HTR-8/SVneo (cell line): ENCODE data around the gene TREML1.
"Not testable (repeated sequence)": the region's sequence is repeated elsewhere in the genome, so short reads cannot be mapped to it uniquely, and the experiment has no call there.

Source experiments
- DNase-seq: peaks from one replicate; pipeline ENCODE4 v3.0.0; 2011; ENCODE audit warnings: low spot score, mixed read lengths; ENCODE audit not compliant: insufficient read length
- FAIRE-seq: peaks from 2 replicates; lab custom pipeline; 2011; peaks lifted over from hg19 to GRCh38; lab: Jason Lieb, UNC

TREML1 gene

DNA sequence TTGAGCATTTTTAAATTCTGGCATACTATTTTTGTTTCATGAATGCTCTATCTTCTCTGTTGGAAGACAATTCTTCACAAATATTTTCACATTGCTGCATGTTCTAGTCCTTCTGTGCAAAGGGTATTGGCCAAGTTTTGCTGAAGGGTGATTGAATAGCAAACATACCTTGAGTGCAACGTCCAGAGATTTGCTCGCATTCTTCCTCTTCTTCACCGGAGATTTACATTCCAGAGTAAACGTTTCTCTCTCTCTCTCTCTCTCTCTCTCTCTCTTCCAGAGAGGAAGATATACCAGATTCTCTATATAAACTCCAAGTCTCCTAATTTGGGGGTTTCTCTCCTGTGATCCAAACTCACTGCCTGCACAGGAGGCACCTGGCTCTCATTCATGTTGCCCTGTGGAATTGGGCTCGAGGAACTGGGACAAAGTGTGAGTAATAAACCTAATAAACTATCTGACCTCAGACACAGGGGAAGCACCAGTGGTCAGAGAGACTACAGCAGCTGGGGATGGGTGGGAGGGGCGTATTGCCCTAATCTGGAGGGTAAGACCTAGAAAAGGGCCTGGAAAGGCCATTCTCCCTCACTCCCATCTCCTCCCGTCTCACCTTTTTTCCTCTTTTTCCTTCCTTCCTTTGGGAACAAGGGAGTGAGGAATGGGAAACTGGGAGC, 1.1 kb upstream of the TREML1 start:
- FAIRE-seq (no peak), DNase-seq (no peak)

DNA sequence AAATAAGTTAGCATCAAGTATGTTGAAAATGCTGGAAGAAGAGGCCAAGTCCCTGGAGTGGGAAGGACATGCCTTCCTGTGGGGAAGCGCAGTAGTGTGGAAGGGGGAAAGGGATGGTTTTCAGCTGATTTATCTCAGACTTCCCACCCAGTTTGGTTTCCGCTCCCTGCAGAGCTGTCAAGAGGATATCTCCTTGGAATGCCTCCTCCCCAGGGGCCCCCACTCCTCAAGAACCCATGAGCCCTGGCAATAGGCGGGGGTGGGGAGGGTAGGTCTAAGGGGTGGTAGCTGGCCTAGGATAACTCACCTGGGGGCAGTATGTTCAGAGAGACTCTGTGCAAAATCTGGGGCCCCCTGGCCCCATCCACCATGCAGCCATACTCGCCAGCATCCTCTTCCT, 696 bp downstream of the TREML1 start:
- FAIRE-seq (no peak), DNase-seq (no peak)

DNA sequence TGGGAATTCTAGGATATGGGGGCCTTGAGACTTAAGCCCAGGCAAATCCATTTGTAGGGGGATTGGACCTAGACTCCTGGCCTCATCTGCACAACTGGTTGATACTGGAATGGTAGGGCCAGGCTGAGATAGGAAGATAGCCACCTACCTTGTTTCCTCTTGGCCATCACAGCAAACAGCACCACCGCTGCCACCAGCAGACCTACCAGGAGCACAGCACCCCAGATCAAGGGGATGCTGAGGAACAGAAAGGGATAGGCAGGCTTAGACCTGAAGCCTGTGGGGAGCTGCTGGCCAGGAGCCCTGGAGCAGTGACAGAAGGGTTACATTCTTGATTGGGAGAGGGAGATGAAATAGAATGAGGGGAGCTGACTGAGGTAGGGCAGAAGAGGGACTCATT, 3.5 kb downstream of the TREML1 start:
- FAIRE-seq (no peak), DNase-seq (no peak)

DNA sequence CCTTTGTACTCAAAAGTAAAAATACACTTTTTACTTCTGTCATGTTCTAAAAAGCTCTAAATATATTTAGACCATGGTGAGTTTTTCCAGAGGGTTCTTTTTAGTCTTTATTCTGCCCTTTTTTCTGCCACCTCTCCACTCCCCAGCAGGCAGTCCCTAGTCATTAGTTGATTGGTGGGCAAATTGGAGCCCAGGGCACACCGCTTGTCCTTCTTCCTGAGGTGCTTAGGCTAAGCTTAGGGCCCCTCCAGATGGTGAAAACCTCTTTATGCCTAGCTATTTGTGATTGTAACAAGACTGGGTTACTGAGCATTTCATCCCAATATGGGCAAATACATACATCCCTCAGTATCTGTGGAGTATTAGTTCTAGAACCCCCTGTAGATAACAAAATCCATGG, 6.2 kb downstream of the TREML1 start:
- no peak for FAIRE-seq
- no peak for DNase-seq

DNA sequence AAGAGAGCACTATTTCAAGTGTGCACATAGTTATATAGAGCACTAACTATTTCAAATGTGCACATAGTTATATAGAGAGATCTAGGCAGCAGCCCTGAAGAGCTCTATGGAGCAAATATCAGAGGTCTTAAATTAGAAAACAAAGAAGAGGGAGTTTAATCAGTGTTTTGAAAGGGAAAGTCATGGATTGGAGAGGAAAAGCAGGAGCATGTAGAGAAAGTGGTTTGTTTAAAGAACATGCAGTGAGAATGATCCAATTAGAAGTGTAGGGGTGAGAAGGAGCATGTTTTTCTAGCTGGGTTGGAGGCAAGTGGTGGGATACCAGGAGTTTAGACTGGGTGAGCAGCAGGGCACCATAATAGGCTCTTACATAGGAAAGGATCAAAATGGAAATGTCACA, 17.2 kb downstream of the TREML1 start:
- DNase-seq (no peak), FAIRE-seq (no peak)

DNA sequence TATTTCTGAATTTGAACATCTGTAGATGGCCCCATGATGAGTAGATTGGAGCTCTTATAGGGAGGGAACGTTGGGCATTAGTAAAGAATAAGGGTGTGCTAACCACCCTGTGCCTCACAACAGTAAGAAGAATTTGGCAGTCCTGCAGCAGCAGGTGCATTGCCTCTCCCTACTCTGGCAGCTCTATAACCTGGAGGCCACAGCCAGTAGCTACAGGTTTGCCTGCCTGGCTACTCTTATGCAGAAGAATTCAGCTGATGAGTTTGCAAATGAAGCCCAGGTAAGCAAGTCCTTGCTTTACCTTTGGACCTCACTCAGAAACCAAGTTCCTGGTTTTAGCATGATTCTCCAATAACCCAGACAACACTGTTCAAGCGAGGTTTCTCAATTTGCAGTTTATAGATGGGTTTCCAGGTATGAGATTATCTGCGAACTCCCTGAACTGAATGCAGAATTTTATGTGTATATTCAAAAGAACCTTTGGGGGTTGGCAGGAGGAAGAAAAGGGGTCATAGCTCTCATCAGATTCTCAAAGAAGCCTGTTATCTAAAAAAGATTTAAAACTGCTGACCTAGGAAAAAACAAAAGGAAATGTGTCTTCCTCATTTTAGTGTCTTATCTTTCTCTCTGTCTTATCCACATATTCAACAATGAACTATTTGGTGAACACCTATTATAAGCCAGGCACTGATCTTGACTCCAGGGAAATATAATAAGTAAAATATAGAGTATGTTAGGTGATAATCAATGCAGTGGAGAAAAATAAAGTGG, 18.9 kb downstream of the TREML1 start:
- DNase-seq (no peak), FAIRE-seq (no peak)

DNA sequence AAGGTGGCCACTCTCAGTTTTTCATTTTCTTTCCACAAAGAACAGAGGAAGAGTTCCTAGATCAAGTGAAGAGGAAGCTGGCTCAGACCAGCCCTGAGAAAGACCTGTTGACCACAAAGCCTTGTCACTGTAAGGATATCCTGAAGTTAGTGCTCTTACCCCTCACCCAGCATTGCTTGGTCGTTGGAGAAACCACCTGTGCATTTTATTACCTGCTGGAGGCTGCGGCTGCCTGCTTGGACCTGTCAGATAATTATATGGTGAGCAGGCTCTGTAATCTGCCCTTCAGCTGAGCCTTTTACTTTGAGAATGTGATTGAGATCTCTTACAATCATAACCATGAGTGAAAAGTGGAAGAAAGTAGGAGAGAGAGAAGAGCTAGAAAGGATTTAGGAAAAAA, 21.9 kb downstream of the TREML1 start:
- FAIRE-seq (no peak), DNase-seq (no peak)

- no peak for DNase-seq
- no peak for FAIRE-seq
These were observed 28.9 kb downstream of the TREML1 start for GRCh38 chr6:41125282-41125681.

- FAIRE-seq, result no peak
- no peak for DNase-seq
These were observed 31.2 kb downstream of the TREML1 start for GRCh38 chr6:41122918-41123317.

GRCh38 chr6:41122373-41122772, 31.8 kb downstream of the TREML1 start:
- FAIRE-seq, result no peak
- no peak for DNase-seq

- no peak for DNase-seq
- FAIRE-seq, result no peak
These were observed 34.1 kb downstream of the TREML1 start for GRCh38 chr6:41120058-41120457.

DNA sequence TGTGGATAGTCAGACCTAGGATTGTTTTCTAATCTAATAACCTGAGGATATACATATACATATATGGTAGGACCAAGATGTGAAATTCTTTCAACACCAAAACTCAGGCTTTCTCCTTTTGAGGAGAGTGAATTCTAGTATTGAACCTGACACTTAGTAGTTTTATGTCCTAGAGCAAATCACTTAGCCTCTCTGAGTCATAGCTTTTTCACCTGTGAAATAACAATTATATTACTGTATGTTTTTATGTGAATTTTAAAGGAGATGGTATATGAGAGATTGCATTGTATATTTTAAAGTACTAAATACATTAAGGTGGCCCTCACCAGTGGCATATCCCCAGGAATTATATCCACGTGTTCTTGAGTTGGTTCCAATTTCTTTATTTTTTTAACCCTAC, 34.6 kb downstream of the TREML1 start:
- FAIRE-seq, result no peak
- no peak for DNase-seq

DNA sequence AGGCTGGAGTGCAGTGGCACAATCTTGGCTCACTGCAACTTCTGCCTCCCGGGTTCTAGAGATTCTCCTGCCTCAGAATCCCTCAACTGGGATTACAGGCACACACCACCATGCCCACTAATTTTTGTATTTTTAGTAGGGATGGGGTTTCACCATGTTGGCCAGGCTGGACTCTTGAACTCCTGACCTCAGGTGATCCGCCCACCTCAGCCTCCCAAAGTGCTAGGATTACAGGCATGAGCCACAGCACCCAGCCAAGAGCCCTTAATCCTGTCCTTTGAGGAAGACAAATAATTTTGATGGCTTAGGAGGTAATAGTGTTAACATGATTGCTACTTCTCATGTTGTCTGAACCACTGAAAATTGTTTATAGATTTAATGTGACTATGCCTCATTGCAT, 39.1 kb downstream of the TREML1 start:
- FAIRE-seq, DNase-seq: not testable (repeated sequence)

DNA sequence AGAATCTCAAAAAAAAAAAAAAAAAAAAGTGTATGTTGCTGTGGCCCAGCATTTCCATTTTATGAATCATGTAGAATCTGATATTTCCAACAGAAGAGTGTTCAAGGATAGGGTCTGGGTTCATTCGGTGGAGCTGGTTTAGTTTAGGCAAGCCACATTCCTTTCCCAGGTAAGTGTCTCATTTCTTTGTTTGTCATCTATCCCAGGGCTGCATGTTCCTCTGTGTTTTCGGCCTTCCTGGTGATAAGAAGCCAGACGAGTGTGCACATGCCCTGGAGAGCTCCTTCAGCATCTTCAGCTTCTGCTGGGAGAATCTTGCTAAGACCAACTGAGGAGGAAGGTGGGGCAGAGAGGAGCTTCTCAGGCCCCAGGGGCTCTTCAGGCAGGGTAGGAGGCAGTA, 43.1 kb downstream of the TREML1 start:
- FAIRE-seq (no peak), DNase-seq (no peak)

DNA sequence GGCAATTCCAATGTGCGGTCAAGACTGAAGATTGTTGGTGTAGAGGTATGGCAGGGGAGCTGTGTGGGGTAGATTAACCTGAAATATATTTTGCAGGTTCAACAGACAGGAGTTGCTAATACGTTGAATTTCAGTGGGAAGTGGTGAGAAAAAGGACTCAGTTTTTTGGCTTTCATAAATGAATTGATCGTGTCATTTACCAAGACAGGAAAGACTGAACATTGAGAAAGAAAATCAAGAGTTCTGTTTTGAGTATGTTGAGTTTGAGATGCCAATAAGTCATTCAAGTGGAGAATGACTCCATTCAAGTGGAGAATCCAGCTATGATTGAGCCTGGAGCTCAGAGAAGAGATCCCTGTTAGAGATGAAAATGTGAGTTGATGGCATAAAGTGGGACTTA, 50.3 kb downstream of the TREML1 start:
- FAIRE-seq, result no peak
- DNase-seq, result no peak

DNA sequence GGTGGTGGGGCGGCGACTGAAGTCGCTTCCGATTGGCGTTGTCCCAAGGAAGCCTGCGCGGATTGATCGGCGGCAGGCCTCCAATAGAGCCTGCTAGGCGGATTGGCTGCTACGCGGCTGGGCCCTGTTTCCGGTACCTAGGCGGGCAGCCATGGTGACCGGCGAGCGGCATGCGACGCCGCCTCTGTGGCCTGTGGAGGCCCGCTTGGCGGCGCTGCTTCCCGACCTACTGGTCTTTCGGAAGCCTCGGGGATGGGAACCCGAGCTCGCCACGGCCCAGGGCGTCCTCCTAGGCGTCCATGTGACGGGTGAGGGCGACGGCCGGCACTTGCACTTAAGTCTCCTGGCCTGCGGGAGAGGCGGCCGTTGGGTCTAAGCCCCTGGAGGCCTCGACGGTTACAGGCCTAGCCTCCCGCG, 53.3 kb downstream of the TREML1 start:
- FAIRE-seq (no peak), DNase-seq (no peak)
